ENCODE data around the gene SGMS1. TPM values are rescaled to one million over a fixed set of nuclear protein-coding genes. Genes with fewer than 3 reads are reported as not detected.

Gene SGMS1
- total and polyA plus RNA-seq, 2 donors (not counting 1 experiment from before 2014, with no cell fraction given), result 39.9 to 82.1 TPM

DNA sequence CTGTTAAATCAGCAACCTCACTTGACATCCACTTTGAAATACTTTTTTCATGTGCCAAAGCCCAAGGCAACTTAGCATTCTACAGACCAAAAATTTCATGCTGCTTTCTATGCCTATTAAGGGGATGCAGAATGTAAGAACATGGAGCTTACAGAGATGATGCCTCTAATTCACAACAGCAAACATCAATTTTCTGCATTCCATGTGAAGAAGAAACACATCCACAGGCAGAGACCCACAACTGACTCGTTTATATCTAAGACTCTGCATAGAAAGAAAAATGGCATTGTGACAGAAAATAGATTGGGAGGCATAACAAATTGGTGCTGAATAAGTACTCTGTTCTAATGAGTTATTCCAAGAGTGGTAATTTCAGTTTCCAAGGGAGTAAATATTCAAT is 107.6 kb downstream of the SGMS1 start:
- Histone ChIP-seq H3K27ac (ENCODE audit: insufficient read depth, low read length) (no peak overlapping the region), H3K9ac (ENCODE audit: insufficient read depth, low read length) (no peak overlapping the region), H3K79me2 (ENCODE audit: control insufficient read depth, insufficient read depth, low read length) (no peaks in the 10 kb centered on the region), H3K4me2 (ENCODE audit: extremely low read depth, insufficient read depth, low read length) (no peak overlapping the region), H3K9me3 (ENCODE audit: control insufficient read depth, insufficient read depth, low read depth, low read length) (no peaks in the 10 kb centered on the region), H3K36me3 (ENCODE audit: control insufficient read depth, insufficient read depth, low read length) (no peaks in the 10 kb centered on the region), H2AFZ (ENCODE audit: low read length) (no peak overlapping the region), H3K27me3 (ENCODE audit: control insufficient read depth, insufficient read depth, low read length) (no peaks in the 10 kb centered on the region), H4K20me1 (ENCODE audit: control insufficient read depth, extremely low read depth, insufficient read depth, low read length) (no peaks in the 10 kb centered on the region), H3K4me1 (ENCODE audit: control insufficient read depth, extremely low read depth, insufficient read depth, low read length) (peaks cover 4% of the 10 kb centered on the region), H3K4me3 (replicated peaks in 1 of 4; ENCODE audit: control extremely low read depth in 1 of 4, insufficient read depth in 1 of 4, low read depth in 3 of 4, low read length in 4 of 4) (no peak overlapping the region)
- TF ChIP-seq EZH2 (IDR thresholded peaks at IDR 0.05; ENCODE audit: low read length, missing control alignments), result no peak
- TF ChIP-seq, protein P1, sequence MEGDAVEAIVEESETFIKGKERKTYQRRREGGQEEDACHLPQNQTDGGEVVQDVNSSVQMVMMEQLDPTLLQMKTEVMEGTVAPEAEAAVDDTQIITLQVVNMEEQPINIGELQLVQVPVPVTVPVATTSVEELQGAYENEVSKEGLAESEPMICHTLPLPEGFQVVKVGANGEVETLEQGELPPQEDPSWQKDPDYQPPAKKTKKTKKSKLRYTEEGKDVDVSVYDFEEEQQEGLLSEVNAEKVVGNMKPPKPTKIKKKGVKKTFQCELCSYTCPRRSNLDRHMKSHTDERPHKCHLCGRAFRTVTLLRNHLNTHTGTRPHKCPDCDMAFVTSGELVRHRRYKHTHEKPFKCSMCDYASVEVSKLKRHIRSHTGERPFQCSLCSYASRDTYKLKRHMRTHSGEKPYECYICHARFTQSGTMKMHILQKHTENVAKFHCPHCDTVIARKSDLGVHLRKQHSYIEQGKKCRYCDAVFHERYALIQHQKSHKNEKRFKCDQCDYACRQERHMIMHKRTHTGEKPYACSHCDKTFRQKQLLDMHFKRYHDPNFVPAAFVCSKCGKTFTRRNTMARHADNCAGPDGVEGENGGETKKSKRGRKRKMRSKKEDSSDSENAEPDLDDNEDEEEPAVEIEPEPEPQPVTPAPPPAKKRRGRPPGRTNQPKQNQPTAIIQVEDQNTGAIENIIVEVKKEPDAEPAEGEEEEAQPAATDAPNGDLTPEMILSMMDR (conservative IDR thresholded peaks at IDR 0.05 in 1 of 2, IDR thresholded peaks at IDR 0.05 in 1 of 2; ENCODE audit: low read depth in 1 of 2, low read length in 2 of 2), result no peak
- no peak for DNase-seq (ENCODE audit: low read depth in 2 of 2)

DNA sequence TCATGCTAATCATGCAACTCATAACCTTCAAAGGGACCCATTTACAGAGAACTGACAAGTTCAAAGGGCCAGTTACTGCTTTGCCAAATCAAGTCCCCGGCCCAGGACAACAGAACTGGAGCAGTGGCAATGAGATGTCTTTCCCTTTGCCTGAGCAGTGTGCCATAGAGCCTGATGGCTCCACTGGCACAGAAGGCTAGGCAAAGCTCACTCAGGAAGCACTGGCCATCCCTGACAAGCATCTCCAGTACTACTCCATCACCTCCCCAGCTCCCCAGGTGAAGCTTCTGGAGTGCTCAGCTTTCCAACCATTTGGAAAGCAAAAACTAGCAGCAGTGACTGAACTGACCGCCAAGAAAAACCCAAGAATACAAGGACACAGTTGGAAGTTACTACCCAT is 108.3 kb downstream of the SGMS1 start:
- H3K4me1 ChIP-seq (ENCODE audit: control insufficient read depth, extremely low read depth, insufficient read depth, low read length), result peaks cover 4% of the 10 kb centered on the region
- no peaks in the 10 kb centered on the region for H3K9me3 ChIP-seq (ENCODE audit: control insufficient read depth, insufficient read depth, low read depth, low read length)
- H3K4me3 ChIP-seq (replicated peaks in 1 of 4; ENCODE audit: control extremely low read depth in 1 of 4, insufficient read depth in 1 of 4, low read depth in 3 of 4, low read length in 4 of 4), result no peak overlapping the region
- no peaks in the 10 kb centered on the region for H3K36me3 ChIP-seq (ENCODE audit: control insufficient read depth, insufficient read depth, low read length)
- no peaks in the 10 kb centered on the region for H3K27me3 ChIP-seq (ENCODE audit: control insufficient read depth, insufficient read depth, low read length)
- TF ChIP-seq, protein P1 (conservative IDR thresholded peaks at IDR 0.05 in 1 of 2, IDR thresholded peaks at IDR 0.05 in 1 of 2; ENCODE audit: low read depth in 1 of 2, low read length in 2 of 2), result no peak
- no peak for TF ChIP-seq EZH2 (IDR thresholded peaks at IDR 0.05; ENCODE audit: low read length, missing control alignments)
- H3K9ac ChIP-seq (ENCODE audit: insufficient read depth, low read length), result no peak overlapping the region
- DNase-seq (ENCODE audit: low read depth in 2 of 2), result no peak
- no peak overlapping the region for H3K4me2 ChIP-seq (ENCODE audit: extremely low read depth, insufficient read depth, low read length)
- H4K20me1 ChIP-seq (ENCODE audit: control insufficient read depth, extremely low read depth, insufficient read depth, low read length), result no peaks in the 10 kb centered on the region
- no peak overlapping the region for H2AFZ ChIP-seq (ENCODE audit: low read length)
- H3K79me2 ChIP-seq (ENCODE audit: control insufficient read depth, insufficient read depth, low read length), result no peaks in the 10 kb centered on the region
- no peak overlapping the region for H3K27ac ChIP-seq (ENCODE audit: insufficient read depth, low read length)

DNA sequence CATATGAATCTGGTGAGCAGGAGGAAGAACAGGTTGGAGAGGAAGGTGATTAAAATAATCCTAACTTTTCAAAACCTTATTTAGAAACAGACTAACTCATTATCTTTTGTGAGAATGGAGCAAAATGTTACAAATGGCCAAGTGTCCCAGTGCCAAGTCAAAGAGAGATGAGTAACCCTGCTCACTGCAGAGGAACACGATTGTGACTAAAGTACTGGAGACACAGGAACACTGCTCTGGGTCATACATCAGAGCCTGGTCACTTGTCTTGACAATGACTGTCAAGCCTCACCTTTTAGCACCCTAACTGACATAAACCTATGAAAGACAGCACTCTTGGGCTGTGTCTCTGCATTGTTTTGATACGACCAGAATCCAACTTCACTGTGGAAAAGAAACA is 108.8 kb downstream of the SGMS1 start:
- Histone ChIP-seq H3K27me3 (ENCODE audit: control insufficient read depth, insufficient read depth, low read length) (no peaks in the 10 kb centered on the region), H3K79me2 (ENCODE audit: control insufficient read depth, insufficient read depth, low read length) (no peaks in the 10 kb centered on the region), H3K9ac (ENCODE audit: insufficient read depth, low read length) (no peak overlapping the region), H3K4me1 (ENCODE audit: control insufficient read depth, extremely low read depth, insufficient read depth, low read length) (peaks cover 4% of the 10 kb centered on the region), H2AFZ (ENCODE audit: low read length) (no peak overlapping the region), H4K20me1 (ENCODE audit: control insufficient read depth, extremely low read depth, insufficient read depth, low read length) (no peaks in the 10 kb centered on the region), H3K36me3 (ENCODE audit: control insufficient read depth, insufficient read depth, low read length) (no peaks in the 10 kb centered on the region), H3K9me3 (ENCODE audit: control insufficient read depth, insufficient read depth, low read depth, low read length) (no peaks in the 10 kb centered on the region), H3K4me3 (replicated peaks in 1 of 4; ENCODE audit: control extremely low read depth in 1 of 4, insufficient read depth in 1 of 4, low read depth in 3 of 4, low read length in 4 of 4) (no peak overlapping the region), H3K4me2 (ENCODE audit: extremely low read depth, insufficient read depth, low read length) (no peak overlapping the region), H3K27ac (ENCODE audit: insufficient read depth, low read length) (no peak overlapping the region)
- TF ChIP-seq, protein P1 (conservative IDR thresholded peaks at IDR 0.05 in 1 of 2, IDR thresholded peaks at IDR 0.05 in 1 of 2; ENCODE audit: low read depth in 1 of 2, low read length in 2 of 2), result no peak
- TF ChIP-seq EZH2 (IDR thresholded peaks at IDR 0.05; ENCODE audit: low read length, missing control alignments), result no peak
- DNase-seq (ENCODE audit: low read depth in 2 of 2), result no peak
